Left ventricle myocardium inferior (tissue), 1 donor: ENCODE measurements around the gene MTX1. TPM values are rescaled to one million over a fixed set of nuclear protein-coding genes. Genes with fewer than 3 reads are reported as not detected.
"Not testable (repeated sequence)": the region's sequence is repeated elsewhere in the genome, so short reads cannot be mapped to it uniquely, and the experiment has no call there.

Experiments
- DNase-seq: peaks from one replicate; pipeline ENCODE4 v3.0.0-alpha.2; 2020
- H3K27ac ChIP-seq: fragments of 200-600 bp; replicated peaks from 2 replicates; pipeline ENCODE4 v1.8.0; 2021
- H3K27me3 ChIP-seq: fragments of 200-600 bp; 2 replicates; pipeline ENCODE4 v1.8.0; 2021; ENCODE audit warnings: low read depth
- H3K36me3 ChIP-seq: fragments of 200-600 bp; 2 replicates; pipeline ENCODE4 v1.8.0; 2021
- H3K4me1 ChIP-seq: fragments of 200-600 bp; 2 replicates; pipeline ENCODE4 v1.8.0; 2021
- H3K4me3 ChIP-seq: fragments of 200-600 bp; 2 replicates; pipeline ENCODE4 v1.8.0; 2021; ENCODE audit warnings: mild to moderate bottlenecking, moderate library complexity
- H3K9me3 ChIP-seq: fragments of 200-600 bp; replicated peaks from 2 replicates; pipeline ENCODE4 v1.8.0; 2021
- CTCF ChIP-seq: fragments of 200-600 bp; IDR thresholded peaks from 2 replicates; pipeline ENCODE4 v1.8.0; 2021; ENCODE audit warnings: antibody characterized with exemption, mild to moderate bottlenecking, borderline replicate concordance
- intact Hi-C: fragments of 100-400 bp; cut with micrococcal nuclease; formaldehyde crosslinking; loops from one replicate; pipeline ENCODE4 v1.11.0; 2022
- total RNA-seq: library from RNA; stranded (reverse); fragmentation: NEBNext Ultra II Directional; extraction: Animal tissue kit (Norgen Biotek cat#: 25700); gene quantifications from one replicate; pipeline ENCODE4 v1.2.1, GENCODE V29; 2021
- donor health status: DM: no; HTN: yes; CAD: no; lungs with severe emphysema.

MTX1 gene
- total RNA-seq, 1 donor from 2014 or later, result 18.0 TPM

- H3K27ac ChIP-seq, result peak overlapping the region; percentile 99
- DNase-seq, result peak; percentile 84
- H3K4me1 ChIP-seq, result peaks cover 39% of the 10 kb centered on the region
- H3K9me3 ChIP-seq, result no peaks in the 10 kb centered on the region
- H3K27me3 ChIP-seq, result no peaks in the 10 kb centered on the region
- H3K36me3 ChIP-seq, result peaks cover 4% of the 10 kb centered on the region
- TF ChIP-seq CTCF, result peak; percentile 84
- peak overlapping the region; percentile 95 for H3K4me3 ChIP-seq
- intact Hi-C loops, result no loop called here
Observed at GRCh38 chr1:155206891-155207805, 1.3 kb upstream of the MTX1 start.

GRCh38 chr1:155207806-155208540 lies 522 bp upstream of the MTX1 start, which contains the start of gene THBS3:
THBS3 (minus strand) TSS chr1:155207897; CDS start chr1:155207876, 21 bp downstream.
- Histone ChIP-seq H3K36me3 (peaks cover 4% of the 10 kb centered on the region), H3K4me1 (peaks cover 39% of the 10 kb centered on the region), H3K9me3 (no peaks in the 10 kb centered on the region), H3K4me3 (peak within 1 kb of the TSS; percentile 95), H3K27me3 (no peaks in the 10 kb centered on the region), H3K27ac (peak within 1 kb of the TSS; percentile 99)
- no peak for TF ChIP-seq CTCF
- DNase-seq, result peak; percentile 47
- intact Hi-C loops, result no loop called here

GRCh38 chr1:155209312-155209721 lies 822 bp downstream of the MTX1 start:
- intact Hi-C loops, result no loop called here
- Histone ChIP-seq H3K4me1 (peaks cover 39% of the 10 kb centered on the region), H3K4me3 (peak overlapping the region; percentile 95), H3K27me3 (no peaks in the 10 kb centered on the region), H3K36me3 (peaks cover 4% of the 10 kb centered on the region), H3K27ac (peak overlapping the region; percentile 99), H3K9me3 (no peaks in the 10 kb centered on the region)
- no peak for TF ChIP-seq CTCF
- DNase-seq, result no peak

- no peak for TF ChIP-seq CTCF
- H3K4me3 ChIP-seq, result no peak overlapping the region
- peaks cover 4% of the 10 kb centered on the region for H3K36me3 ChIP-seq
- peaks cover 39% of the 10 kb centered on the region for H3K4me1 ChIP-seq
- no peak for DNase-seq
- H3K27ac ChIP-seq, result no peak overlapping the region
- H3K9me3 ChIP-seq, result no peaks in the 10 kb centered on the region
- intact Hi-C loops, result no loop called here
- H3K27me3 ChIP-seq, result no peaks in the 10 kb centered on the region
Observed at GRCh38 chr1:155210314-155211104, 2.0 kb downstream of the MTX1 start.

- not testable (repeated sequence) for H3K27ac ChIP-seq
Observed at GRCh38 chr1:155211381-155212050, 3.0 kb downstream of the MTX1 start.

GRCh38 chr1:155212051-155212440 lies 3.6 kb downstream of the MTX1 start:
- H3K27me3 ChIP-seq, intact Hi-C loops, H3K27ac ChIP-seq, H3K9me3 ChIP-seq, H3K36me3 ChIP-seq, H3K4me3 ChIP-seq, DNase-seq: not testable (repeated sequence)
- peaks cover 33% of the 10 kb centered on the region for H3K4me1 ChIP-seq

More at GRCh38 chr1:155211381-155212050, 3.0 kb downstream of the MTX1 start:
- peaks cover 38% of the 10 kb centered on the region for H3K4me1 ChIP-seq
- DNase-seq, H3K27me3 ChIP-seq, H3K9me3 ChIP-seq, H3K4me3 ChIP-seq, intact Hi-C loops, H3K36me3 ChIP-seq: not testable (repeated sequence)

- intact Hi-C loops, H3K27me3 ChIP-seq, H3K4me3 ChIP-seq, H3K9me3 ChIP-seq, H3K36me3 ChIP-seq, DNase-seq, H3K27ac ChIP-seq: not testable (repeated sequence)
- peaks cover 11% of the 10 kb centered on the region for H3K4me1 ChIP-seq
Observed at GRCh38 chr1:155214702-155215101, 6.2 kb downstream of the MTX1 start.
